Activated CD8-positive, alpha-beta memory T cell treated with anti-CD3 and anti-CD28 coated beads, Interleukin-2, amount 50 U/mL, for 1 hour (primary cell): ENCODE data around the gene NHLRC4.

ENCODE experiments used
- DNase-seq: peaks from one replicate; pipeline ENCODE4 v3.0.0-alpha.2; 2020; ENCODE audit errors: extremely low read depth

The NHLRC4 gene, protein sequence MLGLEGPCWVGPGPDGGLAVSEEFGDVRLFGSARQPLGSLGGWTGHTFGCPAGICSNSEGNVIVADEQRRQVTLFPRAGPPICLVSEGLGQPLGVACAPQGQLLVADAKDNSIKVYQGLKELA

DNA sequence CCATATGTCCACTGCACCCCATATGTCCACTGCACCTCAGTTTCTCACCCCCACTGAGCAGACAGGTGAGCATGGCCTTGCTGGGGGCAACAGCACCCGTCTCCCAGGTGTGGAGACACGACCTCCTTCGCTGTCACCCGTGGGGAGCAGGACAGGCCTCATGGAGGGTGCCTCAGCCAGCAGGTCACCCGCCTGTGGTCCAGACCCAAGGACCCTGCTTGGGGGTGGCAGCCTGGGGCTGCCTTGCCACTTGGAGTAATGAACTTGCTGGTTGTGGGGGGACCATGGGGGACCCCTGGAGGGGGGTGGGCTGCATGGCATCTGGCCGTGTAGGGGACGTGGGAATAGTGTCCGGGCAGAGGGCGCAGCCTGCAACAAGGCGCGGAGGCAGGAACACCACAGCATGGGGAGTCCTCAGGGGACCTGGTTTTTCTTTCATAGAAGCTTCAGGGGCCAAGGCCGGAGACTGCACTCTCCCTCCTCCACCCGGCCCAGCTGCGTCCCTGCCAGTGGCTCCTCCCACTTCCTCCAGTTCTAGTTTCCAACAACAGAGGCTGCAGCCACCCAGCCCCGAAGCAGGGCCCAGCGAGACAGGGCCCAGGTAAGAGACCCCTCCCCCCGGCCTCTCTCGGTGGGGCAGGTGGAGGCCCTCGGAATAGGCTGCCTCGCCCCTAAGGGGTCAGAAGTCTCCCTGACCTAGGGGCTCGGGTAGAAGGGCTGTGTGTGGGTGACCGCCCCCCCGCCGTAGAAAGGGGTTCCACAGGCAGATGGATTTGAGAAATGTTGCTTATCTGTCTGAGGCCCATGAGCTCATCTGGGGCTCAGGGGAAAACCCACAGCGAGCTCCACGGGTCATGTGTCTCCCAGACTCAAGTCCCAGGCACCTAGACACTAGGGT lies at the start of gene NHLRC4:
NHLRC4 (plus strand) TSS at position 531 of the 898 bp plus-strand sequence. CDS start 1,043 bp downstream, outside the sequence.
- no peak for DNase-seq

DNA sequence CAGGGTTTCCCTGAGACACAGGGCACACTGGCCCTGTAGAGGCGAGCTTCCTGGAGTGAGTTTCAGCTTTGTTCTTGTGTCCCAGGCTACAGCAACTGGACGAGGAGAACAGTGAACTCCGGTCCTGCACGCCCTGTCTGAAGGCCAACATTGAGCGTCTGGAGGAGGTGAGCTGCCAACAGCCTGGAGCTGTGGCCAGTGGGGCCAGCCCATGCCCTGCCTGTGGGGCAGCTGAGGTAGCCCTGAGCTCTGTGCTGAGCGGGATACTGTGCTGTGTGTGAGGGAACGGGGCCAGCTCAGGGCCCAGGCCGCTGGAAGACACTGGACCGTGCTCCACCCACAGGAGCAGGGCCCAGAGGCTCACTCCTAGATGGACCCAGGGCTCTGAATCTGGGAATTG lies 47.9 kb upstream of the NHLRC4 start:
- no peak for DNase-seq

DNA sequence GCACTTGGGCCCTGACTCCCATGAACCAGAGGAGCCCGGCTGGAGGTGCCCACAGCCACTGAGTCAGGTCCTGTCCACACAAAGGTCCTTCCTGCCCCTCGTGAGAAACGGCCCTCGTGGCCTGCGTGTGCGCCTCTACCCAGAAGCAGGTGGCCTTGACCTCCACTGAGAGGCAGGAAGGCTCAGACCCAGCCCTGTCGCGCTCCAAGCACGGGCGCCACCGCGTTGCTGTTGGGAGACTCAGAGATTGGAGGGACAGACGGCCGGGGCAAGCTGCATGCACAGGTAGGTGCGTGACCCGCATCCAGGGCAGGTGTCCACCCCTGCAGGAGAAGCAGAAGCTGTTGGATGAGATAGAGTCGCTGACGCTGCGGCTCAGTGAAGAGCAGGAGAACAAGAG lies 47.4 kb upstream of the NHLRC4 start:
- DNase-seq: no peak

DNA sequence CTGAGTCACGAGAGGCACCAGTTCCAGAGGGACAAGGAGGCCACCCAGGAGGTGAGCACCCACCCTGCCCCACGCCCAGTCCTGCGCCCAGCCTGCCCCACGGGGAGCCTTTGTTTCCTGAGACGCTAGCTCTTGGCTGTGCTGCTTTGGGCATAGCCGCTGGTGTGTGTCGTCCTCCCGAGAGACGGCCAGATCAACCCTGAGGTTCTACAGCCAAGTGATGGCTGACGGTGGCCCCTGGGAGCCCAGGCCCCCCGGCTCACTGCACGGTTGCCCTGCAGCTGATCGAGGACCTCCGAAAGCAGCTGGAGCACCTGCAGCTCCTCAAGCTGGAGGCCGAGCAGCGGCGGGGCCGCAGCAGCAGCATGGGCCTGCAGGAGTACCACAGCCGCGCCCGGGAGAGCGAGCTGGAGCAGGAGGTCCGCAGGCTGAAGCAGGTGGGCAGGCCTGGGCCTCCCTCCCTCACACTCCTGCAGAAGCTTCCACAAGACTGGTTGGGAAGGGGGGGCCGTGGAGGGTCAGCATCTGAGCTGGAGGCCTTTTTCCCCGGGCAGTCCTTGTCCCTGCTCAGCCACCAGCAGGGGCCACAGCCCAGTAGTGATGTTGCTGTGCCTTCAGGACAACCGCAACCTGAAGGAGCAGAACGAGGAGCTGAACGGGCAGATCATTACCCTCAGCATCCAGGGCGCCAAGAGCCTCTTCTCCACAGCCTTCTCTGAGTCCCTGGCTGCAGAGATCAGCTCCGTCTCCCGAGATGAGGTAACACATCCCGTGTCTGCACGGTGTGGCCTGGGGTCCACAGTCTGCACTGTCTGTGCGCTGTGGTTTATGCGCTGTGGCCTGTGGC lies 46.7 kb upstream of the NHLRC4 start:
- DNase-seq: no peak

DNA sequence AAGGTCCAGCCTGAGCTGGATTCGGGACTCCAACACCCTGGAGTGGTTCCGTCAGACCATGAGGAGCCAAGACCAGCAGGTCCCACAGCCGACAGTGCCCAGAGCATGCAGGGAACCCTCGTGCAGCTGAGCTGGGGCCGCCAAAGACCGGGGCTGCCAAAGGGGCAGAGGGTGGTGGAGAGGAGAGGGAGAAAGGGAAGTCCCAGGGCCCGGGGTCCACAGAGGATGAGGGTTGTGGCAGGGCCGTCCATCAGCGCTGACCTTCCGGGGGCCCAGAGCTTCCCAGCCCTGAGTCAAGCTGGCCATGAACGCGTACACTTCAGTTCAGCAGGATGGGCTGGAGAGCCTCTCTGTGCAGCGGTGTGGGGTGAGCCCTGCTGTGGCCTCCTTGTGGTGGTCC lies 46.0 kb upstream of the NHLRC4 start:
- no peak for DNase-seq

DNA sequence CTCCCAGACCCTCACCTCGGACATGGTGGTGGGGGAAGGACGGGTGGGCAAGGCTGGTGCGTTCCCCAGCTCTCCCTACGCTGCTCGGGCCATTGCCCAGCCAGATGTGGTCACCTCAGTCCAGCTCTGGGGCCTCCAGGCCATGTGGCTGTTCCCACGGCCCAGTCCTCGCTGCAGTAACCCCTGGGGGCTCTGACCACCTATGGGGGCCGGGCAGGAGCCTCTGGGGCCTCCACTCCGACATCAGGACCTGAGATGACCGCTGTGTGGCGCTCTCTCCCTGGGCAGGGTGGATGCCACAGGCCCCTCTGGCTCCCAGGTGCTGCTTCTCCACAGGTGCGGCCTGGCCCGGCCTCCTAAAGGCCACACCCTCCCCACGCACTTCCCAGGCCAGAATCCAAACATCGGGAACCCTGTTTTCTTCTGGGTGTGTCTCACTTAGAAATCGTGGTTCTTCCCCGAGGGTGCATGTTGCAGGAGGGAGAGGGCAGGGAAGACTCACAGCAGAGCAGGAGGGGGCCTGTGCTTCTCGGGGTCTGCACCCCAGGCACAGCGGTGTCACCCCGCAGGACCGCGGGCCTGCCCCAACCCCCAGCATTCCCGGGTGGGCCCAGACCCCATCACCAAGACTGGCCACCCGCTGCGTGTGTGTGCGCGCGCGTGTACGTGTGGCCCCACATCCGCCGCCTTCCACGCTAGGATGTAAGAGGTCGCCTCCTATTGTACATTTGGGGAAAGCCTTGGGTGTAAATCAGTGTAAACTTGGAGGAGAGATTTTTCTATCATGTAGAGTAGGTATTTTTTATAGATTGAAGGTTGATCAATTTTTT lies 45.2 kb upstream of the NHLRC4 start:
- DNase-seq: no peak

DNA sequence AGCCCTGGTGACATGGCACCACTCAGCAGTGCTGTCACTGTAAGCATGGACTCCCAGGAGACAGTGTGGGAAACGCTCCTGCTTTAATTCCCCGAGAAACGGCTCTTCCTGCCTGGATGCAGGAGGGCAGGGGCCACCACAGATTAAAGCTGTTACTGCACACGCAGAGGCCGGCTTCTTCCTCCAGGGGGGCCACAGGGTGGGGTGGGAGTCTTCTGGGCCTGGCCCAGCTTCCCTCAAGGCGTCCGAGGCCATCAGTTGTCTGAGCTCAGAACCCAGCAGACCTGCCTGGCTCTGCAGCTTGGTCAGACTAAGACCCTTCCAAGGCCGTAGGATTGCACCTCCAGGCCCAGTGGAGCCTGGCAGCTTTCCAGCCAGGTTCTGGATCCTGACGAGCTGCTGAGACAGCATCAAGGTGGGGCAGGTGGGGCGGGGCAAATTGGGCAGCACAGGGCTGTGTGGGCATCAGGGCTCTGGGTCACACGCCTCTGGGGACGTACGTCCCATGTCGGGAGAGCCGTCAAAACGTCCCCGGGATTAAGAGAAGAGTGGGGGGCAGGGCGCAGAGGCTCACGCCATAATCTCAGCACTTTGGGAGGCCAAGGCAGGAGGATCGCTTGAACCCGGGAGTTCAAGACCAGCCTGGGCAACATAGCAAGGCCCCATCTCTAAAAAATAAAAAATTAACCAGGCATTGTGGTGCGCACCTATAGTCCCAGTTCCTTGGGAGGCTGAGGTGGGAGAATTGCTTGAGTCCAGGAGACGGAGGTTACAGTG lies 44.3 kb upstream of the NHLRC4 start:
- DNase-seq: no peak

DNA sequence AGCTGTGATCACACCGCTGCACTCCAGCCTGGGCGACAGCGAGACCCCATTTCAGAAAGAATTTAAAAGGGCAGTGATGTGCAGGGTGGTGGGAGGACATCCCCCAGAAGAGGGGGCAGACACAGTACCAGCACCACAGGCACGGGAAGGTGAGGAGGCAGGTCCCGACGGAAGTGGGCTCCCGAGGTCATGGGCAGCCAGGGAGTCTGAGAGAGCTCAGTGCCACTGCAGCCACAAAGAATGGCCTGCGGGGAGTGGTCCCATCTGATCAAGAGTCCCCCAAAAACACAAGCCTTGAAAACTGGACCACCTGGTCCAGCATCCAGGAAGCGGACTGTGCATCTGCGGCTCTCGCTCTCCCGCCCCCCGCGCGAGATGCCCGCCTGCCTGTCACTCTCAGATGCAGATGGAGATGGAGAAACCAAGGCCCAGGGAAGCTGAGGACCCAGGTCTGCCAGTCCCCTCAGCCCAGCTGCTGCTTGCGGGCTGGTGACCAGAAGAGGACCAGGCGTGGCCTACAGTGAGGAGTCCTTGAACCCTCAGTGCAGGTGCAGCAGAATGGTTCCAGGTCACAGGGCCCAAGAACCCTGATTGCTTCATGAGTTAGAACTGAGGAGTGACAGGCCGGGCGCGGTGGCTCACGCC lies 43.6 kb upstream of the NHLRC4 start:
- no peak for DNase-seq

DNA sequence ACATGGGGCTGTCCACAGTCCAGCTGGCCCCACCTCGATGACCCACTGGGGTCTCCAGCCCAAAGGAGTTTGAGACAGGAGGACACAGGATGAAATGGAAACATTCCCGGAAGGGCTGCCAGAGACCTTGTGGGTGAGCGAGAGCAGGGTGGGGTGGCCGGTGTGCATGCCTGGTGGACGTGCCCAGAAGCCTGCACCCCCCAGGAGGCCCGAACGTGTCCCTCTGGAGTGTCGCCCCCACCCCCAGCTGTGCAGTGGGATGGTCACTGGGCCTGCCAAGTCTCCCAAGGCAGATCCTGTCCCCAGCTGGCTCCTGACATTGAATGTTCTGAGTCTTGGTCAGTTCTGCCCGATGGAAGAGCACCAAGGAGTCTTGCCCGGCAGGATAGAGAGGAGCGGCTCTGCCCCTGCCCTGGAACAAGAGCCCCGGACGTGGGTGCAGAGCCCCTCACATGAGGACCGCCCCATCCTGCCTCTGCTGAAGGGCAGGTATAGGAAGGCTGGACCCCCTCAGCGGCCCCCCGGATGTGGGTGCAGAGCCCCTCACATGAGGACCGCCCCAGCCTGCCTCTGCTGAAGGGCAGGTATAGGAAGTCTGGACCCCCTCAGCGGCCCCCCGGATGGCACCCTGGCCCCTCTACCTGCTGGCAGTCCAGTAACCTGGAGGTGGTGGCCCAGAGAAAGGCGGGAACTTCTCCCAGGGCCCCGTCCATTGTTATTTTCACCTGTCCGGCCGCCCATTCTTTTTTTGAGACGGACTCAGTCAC lies 42.3 kb upstream of the NHLRC4 start:
- DNase-seq: no peak

DNA sequence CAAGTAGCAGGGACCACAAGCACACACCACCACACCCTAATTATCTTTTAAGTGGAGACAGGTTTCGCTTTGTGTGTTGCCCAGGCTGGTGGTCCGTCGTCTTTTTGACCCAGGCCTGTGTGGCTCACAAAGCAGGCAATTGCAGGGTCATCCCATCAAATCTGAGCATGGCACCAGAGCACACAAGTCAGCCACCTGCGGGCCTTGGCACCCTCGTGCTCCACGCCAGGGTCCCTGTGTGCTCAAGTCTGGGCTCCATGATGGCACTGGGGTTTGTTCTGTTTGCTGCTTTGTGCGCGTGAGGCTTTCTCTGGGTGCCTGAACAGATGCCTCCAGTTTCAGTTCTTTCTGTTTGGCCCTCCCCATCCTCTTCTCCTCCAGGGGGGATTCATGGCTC lies 41.7 kb upstream of the NHLRC4 start:
- DNase-seq: no peak

DNA sequence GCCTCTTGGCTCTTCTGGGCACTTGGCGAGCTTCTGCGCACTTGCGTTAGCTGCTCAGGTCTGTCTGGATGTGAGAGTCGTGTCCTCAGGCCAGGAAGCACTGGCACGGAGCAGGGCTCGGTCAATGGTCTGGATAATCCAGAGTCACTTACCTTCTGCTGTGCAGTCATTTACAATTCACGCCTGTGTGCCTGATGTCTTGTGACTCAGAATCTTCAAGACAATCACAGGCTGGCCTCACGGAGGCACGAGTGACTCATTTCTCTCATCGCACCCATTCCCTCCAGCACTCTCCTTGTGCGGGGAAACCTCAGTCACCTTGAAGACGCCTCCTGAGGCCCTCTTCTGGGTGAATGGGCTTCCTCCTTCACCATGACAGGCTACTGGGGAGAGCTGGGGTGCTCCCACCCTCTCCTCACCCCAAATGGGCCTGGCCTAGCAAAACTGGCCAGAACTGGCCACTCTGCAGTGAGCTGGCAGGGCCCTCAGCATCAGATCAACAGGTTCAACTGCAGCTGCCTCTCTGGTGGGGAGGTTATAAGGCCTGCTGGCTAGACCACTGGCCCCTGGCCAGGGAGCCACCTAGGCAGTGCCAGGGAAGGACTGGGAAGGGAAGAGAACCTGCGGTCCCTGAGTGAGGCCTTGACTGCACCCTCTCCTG lies 41.2 kb upstream of the NHLRC4 start:
- no peak for DNase-seq

DNA sequence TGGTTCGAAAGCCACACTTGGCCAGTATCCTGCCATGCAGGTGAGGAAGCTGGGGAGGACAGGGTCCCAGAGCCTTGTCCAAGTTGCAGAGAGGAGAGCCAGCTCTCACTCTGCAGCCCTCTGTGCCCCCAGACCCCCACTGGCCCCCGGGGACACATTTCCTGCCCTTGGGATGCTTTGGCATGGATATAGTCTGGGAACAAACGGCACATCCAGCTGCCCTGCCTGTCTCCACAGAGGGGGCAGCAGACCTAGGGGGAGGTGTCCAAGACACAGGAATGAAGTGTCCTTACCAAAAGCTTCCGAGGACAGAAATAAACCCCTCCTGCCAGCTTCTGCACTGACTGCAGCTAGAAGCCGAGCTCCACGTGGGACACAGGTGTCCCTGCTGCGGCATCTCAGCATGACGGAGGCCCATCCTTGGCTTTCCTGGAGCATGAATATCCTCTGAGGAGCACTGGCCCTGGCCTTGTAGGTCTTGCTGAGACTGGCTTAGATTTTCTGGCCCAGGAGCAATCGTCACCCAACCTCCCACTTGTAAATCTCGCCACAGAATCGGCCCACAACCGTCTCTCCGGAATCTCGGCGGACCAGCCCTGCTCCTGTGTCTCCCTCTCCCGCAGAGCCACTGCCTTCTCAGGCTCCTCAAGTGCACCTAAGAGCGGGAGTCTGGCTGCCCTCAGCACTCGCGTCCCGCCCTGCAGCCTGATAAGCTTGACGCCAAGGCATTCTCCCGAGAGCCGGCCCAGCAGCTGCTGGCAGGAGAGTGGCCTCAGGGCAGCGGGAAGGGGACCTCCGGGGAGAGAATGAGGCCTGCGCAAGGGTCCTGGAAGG lies 40.4 kb upstream of the NHLRC4 start:
- no peak for DNase-seq

DNA sequence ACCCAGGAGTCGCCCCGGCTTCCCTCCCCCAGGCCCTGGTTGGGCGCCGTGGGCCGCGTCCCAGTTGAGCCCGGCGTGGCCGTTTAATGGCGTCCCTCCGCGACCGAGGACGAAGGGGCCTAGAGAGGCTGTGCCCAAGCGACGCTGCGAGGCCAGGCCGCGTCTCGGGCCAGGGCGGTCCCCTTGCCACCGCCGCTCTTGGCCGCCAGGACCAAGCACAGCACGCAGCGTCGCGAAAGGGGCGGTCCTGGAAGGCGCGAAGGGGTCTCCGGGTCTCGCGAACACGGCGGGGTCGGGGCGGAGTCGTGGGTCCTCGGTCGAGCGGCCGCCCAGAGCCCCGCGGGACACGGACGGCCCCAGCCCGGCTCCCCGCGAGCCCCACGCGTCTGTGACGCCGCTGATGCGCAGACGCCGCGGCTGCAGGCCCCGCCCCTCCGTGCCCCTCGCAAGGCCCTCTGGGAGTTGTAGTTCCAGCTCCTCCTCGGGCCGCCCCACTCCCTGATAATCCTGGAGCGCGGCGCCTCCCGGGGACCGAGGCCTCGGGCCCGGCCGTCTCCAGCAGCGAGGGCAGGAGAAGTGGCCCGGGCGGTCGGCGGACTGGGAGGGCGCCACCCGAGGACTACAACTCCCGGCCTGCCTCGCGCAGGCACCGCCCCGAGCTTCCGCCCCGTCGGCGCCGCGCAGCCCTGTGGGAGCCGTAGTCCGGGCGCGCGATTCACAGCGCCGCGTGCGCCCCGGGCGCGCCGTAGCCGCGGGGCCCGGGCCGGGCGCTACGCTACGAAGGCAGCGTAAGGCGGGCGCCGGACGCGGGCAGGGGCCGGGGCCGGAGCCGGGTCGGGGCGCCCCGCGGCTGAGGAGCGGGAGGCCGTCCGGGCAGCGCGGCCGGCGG lies 39.5 kb upstream of the NHLRC4 start, which contains the start of gene CAPN15:
CAPN15 (plus strand) TSS at position 698 of the 889 bp plus-strand sequence. CDS start 19,127 bp downstream, outside the sequence.
- peak; percentile 38 for DNase-seq

DNA sequence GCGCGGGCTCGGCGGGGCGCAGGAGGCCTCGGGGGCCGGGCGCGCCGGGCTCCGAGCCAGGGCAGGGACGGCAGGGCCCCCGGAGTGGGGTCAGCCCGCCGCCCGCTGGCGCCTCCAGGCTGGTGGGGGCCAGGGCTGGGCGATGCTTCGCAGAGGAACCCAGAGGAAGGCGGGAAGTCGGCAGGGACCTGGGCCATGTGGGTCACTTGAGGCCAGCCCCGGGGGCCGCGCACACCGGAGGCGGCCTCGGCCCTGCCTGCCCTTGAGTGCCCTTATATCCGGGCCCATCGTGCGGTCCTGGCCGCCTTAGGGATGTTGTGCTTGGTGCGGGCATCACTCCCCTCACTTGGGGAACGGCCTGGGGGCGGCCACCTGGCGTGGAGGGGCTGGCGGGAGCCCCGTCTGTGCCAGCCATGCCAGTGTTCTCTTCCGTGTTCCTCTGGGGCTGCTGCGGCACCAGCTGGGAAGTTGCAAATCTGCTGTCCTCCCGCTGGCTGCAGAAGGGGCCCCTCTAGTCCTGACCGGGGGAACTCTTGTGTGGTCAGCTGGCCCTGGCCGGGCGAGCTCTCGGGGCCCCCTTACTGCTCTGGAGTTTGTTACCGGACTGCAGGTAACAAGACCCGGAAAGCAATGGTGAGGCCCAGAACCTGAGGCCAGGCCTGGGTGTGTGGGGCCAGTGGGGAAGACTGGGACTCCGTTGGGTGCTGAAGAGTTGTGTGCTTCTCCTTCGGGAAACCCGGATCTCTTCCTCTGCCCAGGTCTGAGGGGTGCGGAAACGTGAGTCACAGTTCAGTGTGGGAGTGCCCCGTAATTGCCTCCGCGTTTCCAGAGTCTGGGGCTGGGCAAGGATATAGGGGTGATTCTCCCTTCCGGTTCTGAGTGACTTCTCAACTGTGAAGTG lies 38.4 kb upstream of the NHLRC4 start:
- DNase-seq: no peak

DNA sequence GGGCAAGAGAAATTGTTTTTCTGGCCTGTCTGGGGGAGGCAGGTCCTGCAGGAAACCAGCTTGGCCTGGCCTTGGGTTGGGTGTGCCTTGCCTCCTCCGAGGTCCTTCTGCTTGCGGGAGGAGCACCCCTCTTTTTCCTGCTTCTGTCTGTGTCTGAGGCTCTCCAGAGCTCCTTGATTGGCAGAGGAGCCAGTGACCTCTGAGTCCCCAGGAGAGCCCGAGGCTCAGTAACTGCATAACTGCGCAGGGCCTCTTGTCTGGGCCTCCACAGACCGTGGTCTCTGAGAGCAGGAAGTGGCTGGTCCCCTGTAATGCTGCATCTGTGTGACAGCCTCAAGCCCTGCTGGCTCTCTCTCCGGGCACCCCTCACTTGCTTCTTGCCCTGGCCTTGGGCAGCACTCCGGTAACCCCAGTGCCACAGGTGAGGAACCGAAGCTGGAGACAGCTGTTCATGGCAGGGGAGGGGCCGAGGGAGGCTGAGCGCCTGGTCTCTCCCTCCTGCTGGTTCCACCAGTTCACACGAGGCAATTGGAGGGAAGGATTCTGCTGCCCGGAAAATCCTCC lies 37.7 kb upstream of the NHLRC4 start:
- DNase-seq: no peak
